HG03378 (cell line): ENCODE results near the gene TRNP1.
"Not testable (repeated sequence)": the region's sequence is repeated elsewhere in the genome, so short reads cannot be mapped to it uniquely, and the experiment has no call there.

Source experiments
- ATAC-seq: cut with Tn5 transposase; IDR thresholded peaks from one replicate; pipeline ENCODE4 v1.9.1; 2021; ENCODE audit warnings: mild to moderate bottlenecking, moderate library complexity; ENCODE audit not compliant: unreplicated experiment

Gene TRNP1

GRCh38 chr1:26972390-26972789 is 21.1 kb upstream of the TRNP1 start:
- ATAC-seq = no peak

- ATAC-seq = no peak
Measured at GRCh38 chr1:26972821-26973220, 20.7 kb upstream of the TRNP1 start.

GRCh38 chr1:26976621-26977510 is 16.6 kb upstream of the TRNP1 start:
- no peak for ATAC-seq

GRCh38 chr1:26978901-26979300 is 14.6 kb upstream of the TRNP1 start:
- no peak for ATAC-seq

DNA sequence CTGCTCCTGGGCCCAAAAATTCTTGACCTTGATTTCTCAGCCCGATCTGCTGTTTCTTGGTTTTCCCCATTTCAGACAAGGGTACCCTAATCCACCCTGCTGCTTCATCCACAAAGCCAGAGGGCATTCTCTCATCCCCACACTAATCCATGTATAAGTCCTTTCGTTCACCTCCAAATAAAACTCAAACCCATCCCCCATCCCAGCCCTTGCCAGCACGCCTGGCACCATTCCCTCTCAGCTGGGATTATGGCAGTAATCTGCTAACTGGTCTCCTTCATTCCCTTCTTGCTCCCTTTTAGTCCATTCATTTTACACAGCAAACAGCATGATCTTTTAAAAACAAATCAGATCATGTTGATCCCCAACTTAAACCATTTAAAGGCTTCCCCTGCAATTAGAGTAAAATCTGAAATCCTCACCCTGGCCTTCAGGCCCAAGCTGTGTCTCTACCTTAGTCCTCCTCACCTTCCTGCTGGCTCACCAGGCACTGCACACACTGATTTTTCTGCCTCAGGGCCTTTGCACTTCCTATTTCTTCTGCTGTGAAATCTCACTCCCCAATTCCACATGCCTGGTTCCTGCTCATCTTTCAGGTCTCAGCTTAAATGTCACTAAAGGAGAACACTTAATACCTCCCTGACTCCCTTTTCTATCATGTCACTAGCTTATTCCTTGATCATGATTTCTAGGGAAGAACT is 12.2 kb upstream of the TRNP1 start:
- ATAC-seq = no peak

DNA sequence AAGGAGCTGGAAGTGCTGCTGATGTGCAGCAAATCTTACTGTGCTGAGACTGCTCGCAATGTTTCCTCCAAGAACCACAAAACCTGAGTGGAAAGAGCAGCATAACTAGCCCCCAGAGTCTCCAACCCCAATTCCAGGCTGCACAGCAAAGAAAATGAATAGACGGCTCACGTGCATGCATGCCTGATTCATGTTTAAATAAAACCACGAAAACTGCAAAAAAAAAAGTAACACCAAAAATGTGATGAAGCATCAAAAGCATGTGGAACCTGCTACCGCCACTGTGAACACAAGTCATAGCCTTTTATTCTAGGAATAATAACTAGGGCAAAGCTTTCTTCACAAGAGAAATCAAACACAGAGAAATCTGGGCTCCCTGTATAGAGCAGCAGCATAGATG is 9.6 kb upstream of the TRNP1 start:
- no peak for ATAC-seq

GRCh38 chr1:26984291-26984690 is 9.2 kb upstream of the TRNP1 start:
- ATAC-seq = no peak

DNA sequence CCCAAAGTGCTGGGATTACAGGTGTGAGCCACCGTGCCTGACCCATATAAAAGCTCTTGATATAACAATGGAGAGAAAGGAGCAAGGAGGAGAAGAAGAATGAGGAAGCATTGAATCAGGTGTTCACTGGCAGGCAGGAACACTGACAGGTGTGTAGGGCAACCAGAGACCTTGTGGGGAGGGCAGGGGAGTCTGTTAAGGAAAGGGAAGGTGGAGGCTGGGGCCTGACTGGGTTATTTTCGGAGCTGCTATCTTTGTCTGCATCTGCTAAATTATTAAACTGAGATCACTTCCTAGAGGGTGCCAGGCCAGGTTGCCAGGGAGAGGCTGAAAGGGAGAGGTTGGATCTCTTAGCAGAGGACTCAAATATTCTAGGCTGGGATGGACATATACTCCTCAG is 6.8 kb upstream of the TRNP1 start:
- ATAC-seq = no peak

- ATAC-seq = not testable (repeated sequence)
Measured at GRCh38 chr1:26989403-26990109, 3.9 kb upstream of the TRNP1 start.

GRCh38 chr1:26991310-26992116 is 2.0 kb upstream of the TRNP1 start:
- no peak for ATAC-seq

GRCh38 chr1:26994020-26994786 is 711 bp downstream of the TRNP1 start:
- no peak for ATAC-seq

DNA sequence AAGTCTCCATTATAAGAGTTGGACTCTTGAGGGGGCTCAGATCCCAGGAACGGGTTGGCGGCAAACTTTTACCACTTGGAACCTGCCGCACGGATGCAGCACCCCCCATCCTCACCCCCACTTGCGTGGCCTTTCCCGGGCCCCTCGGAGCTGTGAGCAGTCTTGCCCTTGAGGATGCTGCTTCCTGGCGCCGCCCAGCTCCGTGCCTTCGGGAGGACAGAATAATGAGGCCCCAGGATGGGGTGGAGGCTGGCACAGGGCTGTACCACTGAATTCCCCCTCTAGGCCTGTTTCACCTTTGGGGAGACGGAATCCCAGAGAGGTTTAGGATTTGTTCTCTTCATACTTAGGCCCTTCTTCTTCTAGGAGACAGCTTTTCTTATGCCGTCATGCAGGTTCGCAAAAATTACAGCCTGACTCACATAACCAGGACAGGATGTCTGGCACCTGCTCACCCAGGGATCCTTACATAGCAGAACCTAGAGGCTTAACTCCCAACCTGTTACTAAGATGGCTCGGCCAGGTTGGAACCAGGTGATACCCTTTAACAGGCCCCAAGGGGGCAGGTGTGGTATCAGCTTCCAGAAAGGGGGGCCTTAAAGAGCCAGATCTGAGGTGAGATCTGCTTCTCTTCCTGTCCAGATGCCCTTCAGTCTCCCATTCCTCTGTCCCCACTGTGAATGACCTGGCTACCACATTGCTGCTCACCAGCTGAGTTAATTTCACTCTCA is 1.5 kb downstream of the TRNP1 start:
- no peak for ATAC-seq

DNA sequence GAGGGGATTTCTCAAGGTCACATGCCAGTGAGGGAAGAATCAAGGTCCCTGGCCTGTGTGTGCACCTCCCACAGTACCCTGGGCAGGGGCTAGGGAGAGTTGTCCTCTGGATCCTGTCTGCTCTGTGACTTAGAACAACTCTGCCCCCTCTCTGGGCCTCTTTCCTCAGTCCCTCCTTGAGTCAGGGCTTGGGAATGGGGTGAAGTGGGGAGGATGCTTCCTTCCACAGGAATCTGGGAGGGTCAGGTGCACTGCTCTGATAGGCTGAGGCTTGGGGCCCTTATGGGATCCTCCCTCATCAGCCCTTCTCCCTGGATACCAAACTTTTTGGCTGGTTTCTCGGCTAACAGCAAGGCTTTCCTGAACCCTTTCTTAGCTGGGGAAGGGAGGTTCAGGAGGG is 2.5 kb downstream of the TRNP1 start:
- ATAC-seq = no peak

DNA sequence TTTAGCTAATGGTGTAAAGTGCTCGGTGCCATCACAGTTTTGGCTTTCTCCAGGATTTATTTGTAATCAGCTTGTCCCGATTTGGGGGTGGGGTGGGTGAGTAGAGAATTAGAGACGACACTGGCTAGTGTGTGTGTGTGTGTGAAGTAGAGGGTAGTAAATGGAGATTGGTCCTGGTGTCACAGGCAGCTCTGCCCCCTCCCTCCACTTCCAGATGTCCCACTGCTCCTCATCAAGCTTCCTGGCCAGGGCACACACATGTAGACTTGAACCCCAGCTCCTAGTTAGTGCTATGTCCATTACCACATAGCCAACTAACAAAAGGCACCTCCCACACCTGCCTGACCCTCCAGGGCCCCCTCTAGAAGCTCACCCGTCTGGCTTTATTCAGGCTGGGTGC is 3.2 kb downstream of the TRNP1 start:
- ATAC-seq = no peak

DNA sequence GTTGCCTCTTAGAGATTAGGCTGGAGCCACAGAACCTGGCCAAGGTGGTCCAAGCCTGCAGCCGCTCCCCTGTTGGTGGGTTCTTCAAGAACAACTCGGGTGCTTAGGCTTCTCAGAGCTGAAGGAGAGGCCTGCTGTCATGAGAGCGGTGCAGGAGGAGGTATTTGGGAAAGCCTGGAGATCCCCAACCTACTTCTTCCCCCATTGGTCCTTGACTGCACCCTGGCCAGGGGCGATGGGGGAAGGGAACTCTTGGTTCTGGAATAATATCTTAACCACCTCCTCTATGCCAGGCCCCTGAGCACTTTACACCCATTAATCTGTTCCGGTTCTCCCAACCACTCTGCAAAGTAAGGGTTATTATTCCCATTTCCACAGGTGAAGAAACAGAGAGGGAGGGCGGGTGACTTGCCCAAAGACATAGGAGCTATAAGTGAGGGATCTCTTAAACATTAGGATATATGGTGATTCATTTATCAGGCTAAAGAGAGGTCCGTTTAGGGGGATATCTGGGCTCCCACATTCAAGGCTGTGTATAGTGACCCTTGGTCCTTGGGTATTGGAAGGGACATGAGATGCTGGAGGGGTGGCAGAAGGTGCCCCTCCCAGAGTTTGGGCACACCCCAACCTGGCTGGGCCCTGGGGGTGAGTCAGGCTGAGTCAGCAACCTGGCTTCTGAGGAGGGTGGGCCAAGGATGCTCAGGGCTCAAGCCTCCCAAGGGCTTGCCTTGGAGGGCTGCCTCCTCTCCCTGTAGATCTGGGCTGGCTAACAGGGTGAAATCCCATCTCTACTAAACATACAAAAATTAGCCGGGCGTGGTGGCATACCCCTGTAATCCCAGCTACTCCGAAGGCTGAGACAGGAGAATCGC is 5.2 kb downstream of the TRNP1 start:
- ATAC-seq = no peak

DNA sequence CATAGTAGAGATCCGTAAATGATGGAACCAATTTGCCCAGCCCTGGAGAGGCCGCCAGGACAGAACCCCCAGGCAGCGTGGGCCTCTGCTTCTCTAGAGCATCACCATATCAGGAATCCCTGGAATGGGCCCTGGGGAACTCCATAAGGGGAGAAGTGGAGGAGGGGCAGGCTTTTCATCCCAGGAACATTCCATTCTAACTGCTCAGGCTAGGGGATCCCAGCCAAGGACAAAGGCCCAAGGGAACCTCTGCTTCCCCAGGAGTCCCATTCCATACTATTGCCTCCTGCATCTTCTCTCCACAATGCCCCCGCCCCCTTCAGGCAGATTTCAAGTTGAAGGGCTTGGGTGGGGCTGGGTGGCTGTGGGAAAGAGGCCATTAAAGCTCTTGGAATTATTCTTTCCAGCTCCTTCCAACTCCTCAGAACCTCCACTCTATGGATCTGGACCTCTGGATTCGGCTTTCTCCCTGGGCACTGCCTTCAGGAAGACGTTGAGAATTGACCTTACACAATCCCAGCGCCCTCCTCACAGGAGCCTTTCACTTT is 6.0 kb downstream of the TRNP1 start:
- no peak for ATAC-seq

- ATAC-seq = no peak
Measured at GRCh38 chr1:27000090-27000816, 6.8 kb downstream of the TRNP1 start.
